Bronchial epithelial cell (primary cell): ENCODE results near the gene GLYAT. TPM values are rescaled to one million over a fixed set of nuclear protein-coding genes. Genes with fewer than 3 reads are reported as not detected.
"Not testable (repeated sequence)": the region's sequence is repeated elsewhere in the genome, so short reads cannot be mapped to it uniquely, and the experiment has no call there.

Experiments
- DNase-seq: peaks from one replicate; pipeline ENCODE4 v3.0.0-alpha.2; 2010; ENCODE audit warnings: low read depth
- FAIRE-seq: peaks from 2 replicates; lab custom pipeline; 2011; peaks lifted over from hg19 to GRCh38; lab: Jason Lieb, UNC
- H3K27me3 ChIP-seq: 2 replicates; pipeline ENCODE4 v1.5.1; 2011; ENCODE audit warnings: low read length; ENCODE audit not compliant: control insufficient read depth, insufficient read depth
- H3K36me3 ChIP-seq: 2 replicates; pipeline ENCODE4 v1.5.1; 2011; ENCODE audit warnings: low read length; ENCODE audit not compliant: control insufficient read depth, insufficient read depth
- H3K4me3 ChIP-seq: 2 replicates; pipeline ENCODE4 v1.5.1; 2011; ENCODE audit warnings: mild to moderate bottlenecking, low read depth, low read length, control low read depth
- CTCF ChIP-seq: IDR thresholded peaks from 2 replicates; pipeline ENCODE4 v1.5.1; 2011; ENCODE audit warnings: mild to moderate bottlenecking, moderate library complexity, low read length, control low read depth, inconsistent platforms; ENCODE audit not compliant: insufficient read depth, severe bottlenecking
- total RNA-seq: library from RNA; depleted of rRNA; stranded (reverse); fragments of >200 nt; gene quantifications from 2 replicates; pipeline ENCODE4 v1.2.1, GENCODE V29; 2014

Gene GLYAT
- total RNA-seq, 1 donor from 2014 or later: not detected

- DNase-seq (no peak), FAIRE-seq (no peak)
- no peak for TF ChIP-seq CTCF
- Histone ChIP-seq H3K27me3 (no peaks in the 10 kb centered on the region), H3K4me3 (no peak overlapping the region), H3K36me3 (no peaks in the 10 kb centered on the region)
Measured at GRCh38 chr11:58685973-58686722, 45.6 kb downstream of the GLYAT start.

DNA sequence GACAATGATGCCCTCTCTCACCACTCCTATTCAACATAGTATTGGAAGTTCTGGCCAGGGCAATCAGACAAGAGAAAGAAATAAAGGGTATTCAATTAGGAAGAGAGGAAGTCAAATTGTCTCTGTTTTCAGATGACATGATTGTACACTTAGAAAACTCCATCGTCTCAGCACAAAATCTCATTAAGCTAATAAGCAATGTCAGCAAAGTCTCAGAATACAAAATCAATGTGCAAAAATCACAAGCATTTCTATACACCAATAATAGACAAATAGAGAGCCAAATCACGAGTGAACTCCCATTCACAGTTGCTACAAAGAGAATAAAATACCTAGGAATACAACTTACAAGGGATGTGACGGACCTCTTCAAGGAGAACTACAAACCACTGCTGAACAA, 49.1 kb downstream of the GLYAT start:
- DNase-seq, H3K27me3 ChIP-seq, H3K4me3 ChIP-seq, H3K36me3 ChIP-seq, FAIRE-seq: not testable (repeated sequence)

DNA sequence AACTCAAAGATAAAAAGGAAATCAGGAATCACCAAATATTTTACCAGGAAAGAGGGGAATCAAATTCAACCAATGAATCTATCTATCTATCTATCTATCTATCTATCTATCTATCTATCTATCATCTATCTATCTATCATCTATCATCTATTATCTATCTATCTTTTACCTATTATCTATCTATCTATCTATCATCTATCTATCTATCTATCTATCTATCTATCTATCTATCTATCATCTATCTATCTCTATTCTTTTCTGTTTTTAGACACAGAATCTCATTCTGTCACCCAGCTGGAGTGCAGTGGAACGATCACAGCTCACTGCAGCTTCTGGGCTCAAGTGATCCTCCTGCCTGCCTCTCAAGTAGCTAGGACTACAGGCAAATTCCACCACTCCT, 54.2 kb downstream of the GLYAT start:
- not testable (repeated sequence) for FAIRE-seq, DNase-seq, H3K36me3 ChIP-seq, H3K4me3 ChIP-seq, H3K27me3 ChIP-seq

- TF ChIP-seq CTCF: no peak
- no peaks in the 10 kb centered on the region for H3K27me3 ChIP-seq
- DNase-seq (no peak), FAIRE-seq (no peak)
- H3K36me3 ChIP-seq: no peaks in the 10 kb centered on the region
- H3K4me3 ChIP-seq: no peak overlapping the region
Measured at GRCh38 chr11:58676563-58677135, 55.1 kb downstream of the GLYAT start.

DNA sequence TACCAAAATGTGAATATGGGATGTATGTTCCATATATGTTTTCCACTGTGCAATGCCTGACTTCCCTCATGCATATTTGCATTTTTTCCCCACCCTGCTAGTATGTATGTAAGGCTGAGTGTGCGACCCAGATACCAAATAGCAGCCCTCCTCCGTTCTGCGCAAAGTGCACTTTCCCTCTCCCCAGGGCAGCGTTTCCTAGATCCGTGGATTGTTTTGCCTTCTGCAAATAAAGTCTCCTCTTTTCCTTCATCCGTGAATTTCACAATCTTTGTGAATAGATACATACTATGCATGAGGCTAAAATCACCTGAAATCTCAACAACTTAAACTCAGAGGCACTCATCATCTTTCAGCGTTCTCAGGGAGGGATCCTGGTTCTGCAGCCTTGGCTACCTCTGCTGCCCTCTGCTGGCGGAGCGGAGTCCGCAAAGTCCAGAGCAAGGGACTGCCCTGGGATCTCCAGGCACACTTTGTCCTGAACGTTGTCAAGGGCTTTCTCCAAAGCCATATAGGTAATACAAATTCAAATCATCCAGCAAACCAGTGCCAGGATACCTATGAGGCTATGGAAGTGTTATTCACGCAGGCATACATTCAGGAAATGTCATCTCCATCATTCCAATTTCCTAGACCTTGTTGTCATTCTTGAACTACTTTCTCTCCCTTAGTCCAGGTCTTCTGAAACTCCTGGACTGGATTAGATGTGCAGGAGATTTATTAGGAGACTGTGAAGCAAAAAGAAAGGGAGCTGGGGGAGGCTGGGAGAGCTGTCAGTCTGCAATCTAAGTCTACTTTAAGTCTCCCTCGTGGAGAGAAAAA, 56.2 kb downstream of the GLYAT start:
- peak; percentile 95 for TF ChIP-seq CTCF
- FAIRE-seq (peak; percentile 18), DNase-seq (peak; percentile 49)
- Histone ChIP-seq H3K36me3 (no peaks in the 10 kb centered on the region), H3K27me3 (no peaks in the 10 kb centered on the region), H3K4me3 (no peak overlapping the region)

DNA sequence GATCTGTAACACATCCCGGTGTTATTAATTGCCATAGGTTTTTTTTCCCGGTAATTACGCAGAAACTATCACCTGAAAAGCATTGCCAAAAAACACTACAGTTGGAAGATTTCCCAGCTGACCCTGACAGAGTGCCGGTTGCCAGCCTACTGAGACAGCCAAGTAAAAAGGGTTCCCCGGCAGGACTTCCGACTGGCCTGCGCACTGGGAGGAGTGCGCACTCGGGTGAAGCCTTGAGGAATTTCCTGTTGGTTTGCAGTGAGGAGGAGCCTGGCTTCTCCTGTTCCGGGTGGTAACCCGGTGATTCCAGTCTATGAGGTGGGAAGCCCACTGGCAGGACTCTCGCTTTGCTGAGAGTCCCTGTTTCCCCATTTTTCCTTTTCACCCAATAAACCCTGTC, 57.1 kb downstream of the GLYAT start:
- Histone ChIP-seq H3K4me3 (no peak overlapping the region), H3K27me3 (no peaks in the 10 kb centered on the region), H3K36me3 (no peaks in the 10 kb centered on the region)
- no peak for FAIRE-seq
- no peak for TF ChIP-seq CTCF
- no peak for DNase-seq
